HG03159 (cell line): ENCODE results near the gene MUTYH.
"Not testable (repeated sequence)": the region's sequence is repeated elsewhere in the genome, so short reads cannot be mapped to it uniquely, and the experiment has no call there.

Experiments
- ATAC-seq: cut with Tn5 transposase; IDR thresholded peaks from one replicate; pipeline ENCODE4 v1.9.1; 2021; ENCODE audit warnings: mild to moderate bottlenecking, moderate library complexity; ENCODE audit not compliant: unreplicated experiment

The MUTYH gene

GRCh38 chr1:45339789-45340558 is at the start of gene MUTYH, which contains the start of gene TOE1:
Gene MUTYH (minus strand): TSS chr1:45340440. CDS start chr1:45334505, 5,935 bp downstream.
Gene TOE1 (plus strand): TSS chr1:45340170. CDS start chr1:45340253, 83 bp downstream.
- peak; percentile 84 for ATAC-seq

- ATAC-seq = no peak
Measured at GRCh38 chr1:45386219-45386618, 46.0 kb upstream of the MUTYH start.

GRCh38 chr1:45385302-45385701 is 45.1 kb upstream of the MUTYH start:
- no peak for ATAC-seq

GRCh38 chr1:45384213-45384612 is 44.0 kb upstream of the MUTYH start:
- ATAC-seq = not testable (repeated sequence)

DNA sequence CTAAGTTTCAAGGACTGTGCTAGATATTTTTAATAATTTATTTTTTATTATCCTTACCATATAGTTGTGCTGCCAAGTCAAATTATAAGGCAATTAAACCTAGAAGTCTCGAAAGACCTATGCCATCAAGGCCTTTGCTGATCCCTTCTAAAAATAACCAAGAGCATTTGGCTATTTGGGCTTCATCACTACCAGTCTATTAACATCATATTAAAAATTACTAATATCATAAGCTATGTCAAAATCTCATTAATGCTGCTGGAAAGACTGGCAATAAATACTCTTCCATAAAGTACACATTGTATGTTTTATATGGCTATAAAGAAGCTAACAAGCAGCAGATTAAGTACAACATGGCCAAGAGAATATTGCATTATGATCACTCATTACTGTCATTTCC is 43.0 kb upstream of the MUTYH start:
- ATAC-seq = no peak

DNA sequence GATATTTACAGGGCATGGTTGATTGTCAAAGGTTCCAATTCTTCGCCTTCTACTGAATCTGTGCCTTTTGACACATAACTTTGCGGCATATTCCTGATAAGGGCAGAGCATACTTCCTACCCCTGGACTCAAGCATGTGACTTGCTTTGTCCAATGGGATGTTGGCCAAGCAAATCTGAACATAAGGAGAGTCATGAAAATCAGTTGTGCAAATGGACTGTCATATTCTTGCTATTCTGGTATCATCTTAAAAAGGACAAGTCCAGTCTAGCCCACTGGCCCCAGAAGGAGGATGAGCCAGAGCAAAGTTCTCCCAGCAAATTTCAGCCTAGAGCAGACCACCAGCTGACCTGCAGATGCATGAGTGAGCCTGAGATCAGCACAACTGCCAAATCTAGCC is 41.0 kb upstream of the MUTYH start:
- no peak for ATAC-seq

DNA sequence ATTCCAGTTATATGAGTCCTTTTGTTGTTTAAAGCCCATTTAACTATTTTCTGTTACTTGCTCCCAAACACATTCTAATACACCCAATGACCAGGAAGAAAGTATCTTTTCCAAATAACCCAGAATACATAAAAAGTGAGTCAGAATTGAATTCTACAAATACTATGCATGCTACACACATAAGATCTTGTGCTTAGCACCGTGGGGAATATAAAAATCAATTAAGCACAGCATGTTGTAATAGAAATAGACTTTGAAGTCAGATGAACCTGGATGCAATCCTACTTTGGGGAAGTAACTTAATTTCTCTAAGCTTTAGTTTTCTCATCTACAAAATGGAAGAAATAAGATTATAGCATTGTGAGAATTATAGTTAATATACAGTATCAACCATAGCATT is 40.5 kb upstream of the MUTYH start:
- no peak for ATAC-seq

GRCh38 chr1:45380125-45380524 is 39.9 kb upstream of the MUTYH start:
- ATAC-seq = no peak

GRCh38 chr1:45379524-45379923 is 39.3 kb upstream of the MUTYH start:
- ATAC-seq = no peak

DNA sequence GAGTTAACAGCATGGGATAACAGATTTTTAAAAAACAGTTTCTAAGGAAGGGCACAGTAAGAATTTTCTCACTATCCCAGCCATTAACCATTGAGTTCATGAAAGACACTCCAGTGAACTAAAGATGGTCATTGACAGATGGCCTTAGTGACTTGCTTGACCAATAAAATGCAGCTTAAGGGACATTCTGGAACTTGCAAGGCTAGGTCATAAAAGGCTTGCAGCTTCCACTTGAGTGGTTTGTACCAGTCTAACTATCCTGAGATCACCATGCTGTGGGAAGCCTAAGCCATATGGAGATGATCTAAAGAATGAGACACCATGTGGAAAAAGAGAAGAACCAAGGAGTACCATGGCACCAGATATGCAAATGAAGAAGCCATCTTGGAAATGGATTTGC is 37.9 kb upstream of the MUTYH start:
- no peak for ATAC-seq

DNA sequence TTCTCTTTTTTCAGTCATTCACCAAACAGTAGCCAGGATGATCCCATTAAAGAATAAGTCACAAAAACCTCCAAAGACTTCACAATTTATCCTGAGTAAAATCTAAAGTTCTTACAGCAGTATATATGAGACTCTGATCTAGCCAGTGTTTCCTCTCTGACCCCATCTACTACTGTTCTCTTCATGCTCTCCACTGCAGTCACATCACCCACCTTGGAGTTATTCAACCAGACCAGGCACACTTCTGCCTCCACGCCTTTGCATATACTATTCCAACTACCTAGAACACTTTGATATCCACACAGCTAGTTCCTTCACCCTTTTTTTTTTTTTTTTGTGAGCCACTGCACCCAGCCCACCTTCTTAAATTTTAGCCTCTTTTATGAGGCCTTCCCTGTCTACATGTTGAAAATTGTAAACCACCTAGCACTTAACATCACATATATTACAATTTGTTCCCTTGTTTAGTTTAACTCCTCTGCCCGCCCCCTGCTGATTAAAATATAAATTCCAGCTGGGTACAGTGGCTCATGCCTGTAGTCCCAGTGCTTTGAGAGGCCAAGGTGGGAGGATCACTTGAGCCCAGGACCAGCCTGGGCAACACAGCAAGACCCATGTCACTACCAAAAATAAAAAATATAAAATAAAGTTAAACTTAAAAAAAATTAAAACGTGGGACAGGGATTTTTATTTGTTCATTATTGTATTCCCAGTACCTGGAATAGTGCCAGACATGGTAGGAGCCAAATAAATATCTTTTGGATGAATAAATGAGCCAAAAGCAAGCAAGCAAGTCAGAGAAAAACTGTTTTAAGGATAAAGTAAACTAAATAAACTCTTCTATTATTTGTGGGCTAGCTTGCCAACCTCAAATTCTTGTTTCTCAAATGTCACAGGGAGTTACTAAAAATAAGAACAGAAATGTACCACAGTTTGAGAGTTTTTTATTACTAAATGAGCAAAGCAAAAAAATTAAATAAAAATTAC is 35.2 kb upstream of the MUTYH start:
- no peak for ATAC-seq

GRCh38 chr1:45373573-45373972 is 33.3 kb upstream of the MUTYH start:
- ATAC-seq = no peak

- ATAC-seq = no peak
Measured at GRCh38 chr1:45370575-45370974, 30.3 kb upstream of the MUTYH start.

DNA sequence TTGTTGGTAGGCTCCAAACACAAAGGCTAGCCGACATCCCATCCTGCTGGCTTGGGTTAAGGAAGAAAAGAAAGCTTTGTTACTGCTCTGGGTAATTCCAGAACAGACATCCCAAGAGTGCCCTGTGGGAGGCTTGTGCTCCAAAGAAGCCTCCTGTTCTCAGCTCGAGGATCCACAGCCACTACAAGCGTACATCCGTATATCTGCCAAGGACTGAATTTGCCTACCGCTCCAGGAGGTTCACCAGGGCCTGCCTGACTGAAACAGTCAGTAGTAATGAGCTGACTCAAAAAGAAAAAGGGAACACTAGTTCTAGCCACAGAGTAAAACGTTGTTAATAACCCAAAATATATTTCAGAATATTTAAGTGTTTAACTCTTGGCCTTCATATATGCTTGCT is 24.8 kb upstream of the MUTYH start:
- peak; percentile 62 for ATAC-seq

DNA sequence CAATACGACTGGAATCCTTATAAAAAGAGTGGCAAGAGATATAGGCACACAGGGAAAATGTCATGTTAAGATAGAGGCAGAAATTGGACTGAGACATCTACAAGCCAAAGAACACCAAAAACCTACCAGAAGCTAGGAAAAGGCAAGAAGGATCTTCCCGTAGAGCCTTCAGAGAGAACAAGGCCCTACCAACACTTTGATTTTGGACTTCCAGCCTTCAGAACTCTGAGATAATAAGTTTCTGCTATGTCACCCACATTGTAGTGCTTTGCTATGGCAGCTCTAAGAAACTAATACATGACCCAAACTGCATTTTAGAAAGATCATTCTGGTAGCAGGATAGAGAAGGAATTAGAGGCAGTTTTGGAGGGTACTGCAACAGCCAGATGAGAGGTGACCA is 24.1 kb upstream of the MUTYH start:
- no peak for ATAC-seq

- ATAC-seq = not testable (repeated sequence)
Measured at GRCh38 chr1:45360981-45361380, 20.7 kb upstream of the MUTYH start.

DNA sequence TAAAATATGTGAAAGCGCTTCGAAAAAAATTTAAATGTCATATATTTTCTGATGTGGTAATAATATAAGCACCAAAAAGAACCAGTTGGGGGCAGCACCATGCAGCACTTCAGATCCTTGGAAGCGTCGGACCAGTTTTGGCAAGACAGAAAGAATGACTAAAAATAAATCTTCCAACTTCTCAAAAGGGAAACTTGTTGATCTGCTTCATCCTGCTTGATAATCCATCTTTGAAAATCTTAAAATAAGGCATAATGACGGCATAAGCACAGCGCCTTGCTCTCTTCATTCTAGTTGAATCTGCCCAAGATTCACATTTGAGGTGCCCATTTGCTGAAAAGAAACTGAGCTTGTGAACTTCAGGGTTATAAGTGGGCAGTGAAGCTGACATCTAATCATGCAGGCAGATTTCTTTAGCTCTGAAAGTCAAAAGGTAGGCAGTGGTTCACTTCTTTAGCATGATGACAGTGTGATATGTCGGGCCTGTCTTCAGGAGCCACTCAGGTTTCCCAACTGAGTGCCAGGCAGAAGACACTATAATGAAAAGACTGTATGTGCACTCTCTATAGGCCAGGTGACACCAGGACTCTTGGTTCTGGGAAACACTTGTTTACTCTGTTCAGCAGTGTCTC is 19.8 kb upstream of the MUTYH start:
- no peak for ATAC-seq

GRCh38 chr1:45356186-45356585 is 15.9 kb upstream of the MUTYH start:
- ATAC-seq = no peak

GRCh38 chr1:45355683-45356082 is 15.4 kb upstream of the MUTYH start:
- no peak for ATAC-seq

- no peak for ATAC-seq
Measured at GRCh38 chr1:45354838-45355237, 14.6 kb upstream of the MUTYH start.

DNA sequence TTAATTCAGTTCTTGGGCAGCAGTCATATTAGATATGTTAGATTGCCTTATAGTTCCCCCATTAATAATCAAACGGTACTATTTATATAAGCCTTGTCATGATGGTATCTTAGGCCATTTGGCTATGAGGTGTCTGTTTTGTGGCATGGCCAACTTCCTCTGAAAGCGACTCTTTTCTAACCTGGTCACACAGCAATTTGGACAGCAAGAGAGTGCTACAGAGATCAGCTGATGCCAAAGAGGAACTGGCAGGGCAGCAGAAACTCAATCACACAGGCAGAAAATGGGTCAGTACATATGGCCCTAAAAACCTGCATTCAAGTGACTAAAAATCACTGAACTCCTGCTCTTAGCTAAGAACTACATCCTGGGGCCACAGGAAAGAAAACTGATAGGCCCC is 13.4 kb upstream of the MUTYH start:
- ATAC-seq = no peak
